ENCODE data around the gene SLC2A9.

DNA sequence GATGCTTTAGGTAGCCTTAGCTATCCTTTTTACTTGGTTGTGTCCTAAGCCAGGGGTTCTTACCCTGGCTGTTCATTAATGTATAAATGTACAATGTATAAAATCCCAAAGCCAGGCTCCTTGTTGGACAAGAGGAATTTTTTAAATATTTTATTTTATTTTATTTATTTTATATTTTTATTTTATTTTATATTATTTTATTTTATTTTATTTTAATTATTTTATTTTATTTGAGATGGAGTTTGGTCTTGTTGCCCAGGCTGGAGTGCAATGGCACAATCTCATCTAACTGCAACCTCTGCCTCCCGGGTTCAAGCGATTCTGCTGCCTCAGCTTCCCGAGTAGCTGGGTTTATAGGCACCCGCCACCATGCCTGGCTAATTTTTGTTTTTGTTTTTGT lies 8.1 kb upstream of the SLC2A9 start:
- TF ChIP-seq POLR2AphosphoS5 (IDR thresholded peaks at IDR 0.05) (no peak), SMC3 (conservative IDR thresholded peaks at IDR 0.05; ENCODE audit: poor library complexity) (no peak), RAD21 (conservative IDR thresholded peaks at IDR 0.05) (no peak), EP300 (conservative IDR thresholded peaks at IDR 0.05; ENCODE audit: poor library complexity, severe bottlenecking) (no peak), TAF1 (IDR thresholded peaks at IDR 0.05; ENCODE audit: low read depth) (no peak), MXI1 (conservative IDR thresholded peaks at IDR 0.05; ENCODE audit: poor library complexity, severe bottlenecking) (no peak), REST (IDR thresholded peaks at IDR 0.05; ENCODE audit: borderline replicate concordance) (no peak)
- TF ChIP-seq, protein P1, sequence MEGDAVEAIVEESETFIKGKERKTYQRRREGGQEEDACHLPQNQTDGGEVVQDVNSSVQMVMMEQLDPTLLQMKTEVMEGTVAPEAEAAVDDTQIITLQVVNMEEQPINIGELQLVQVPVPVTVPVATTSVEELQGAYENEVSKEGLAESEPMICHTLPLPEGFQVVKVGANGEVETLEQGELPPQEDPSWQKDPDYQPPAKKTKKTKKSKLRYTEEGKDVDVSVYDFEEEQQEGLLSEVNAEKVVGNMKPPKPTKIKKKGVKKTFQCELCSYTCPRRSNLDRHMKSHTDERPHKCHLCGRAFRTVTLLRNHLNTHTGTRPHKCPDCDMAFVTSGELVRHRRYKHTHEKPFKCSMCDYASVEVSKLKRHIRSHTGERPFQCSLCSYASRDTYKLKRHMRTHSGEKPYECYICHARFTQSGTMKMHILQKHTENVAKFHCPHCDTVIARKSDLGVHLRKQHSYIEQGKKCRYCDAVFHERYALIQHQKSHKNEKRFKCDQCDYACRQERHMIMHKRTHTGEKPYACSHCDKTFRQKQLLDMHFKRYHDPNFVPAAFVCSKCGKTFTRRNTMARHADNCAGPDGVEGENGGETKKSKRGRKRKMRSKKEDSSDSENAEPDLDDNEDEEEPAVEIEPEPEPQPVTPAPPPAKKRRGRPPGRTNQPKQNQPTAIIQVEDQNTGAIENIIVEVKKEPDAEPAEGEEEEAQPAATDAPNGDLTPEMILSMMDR (IDR thresholded peaks at IDR 0.05; ENCODE audit: poor library complexity, severe bottlenecking), result no peak
